Central memory CD8-positive, alpha-beta T cell (primary cell): ENCODE results near the gene PTP4A1.
A peak's percentile ranks its signal among the peaks of the same experiment; 100 is the strongest.
"Not testable (repeated sequence)": the region's sequence is repeated elsewhere in the genome, so short reads cannot be mapped to it uniquely, and the experiment has no call there.

Experiments
- ATAC-seq: fragments of 150-1000 bp; cut with Tn5 transposase; replicated peaks from 2 replicates; pipeline ENCODE4 v1.10.0; 2022; ENCODE audit warnings: mild to moderate bottlenecking, moderate FRiP score, moderate number of reproducible peaks; ENCODE audit not compliant: poor library complexity, severe bottlenecking; ENCODE audit errors: extremely low read depth
- DNase-seq, 2 donors: peaks; one replicate each; pipeline ENCODE4 v3.0.0; 2021; ENCODE audit warnings: low spot score in 2 of 2
- H3K27ac Mint-ChIP-seq: one replicate; pipeline ENCODE4 v1.8.0; 2022; ENCODE audit warnings: low read depth, mild to moderate bottlenecking, moderate library complexity, mixed read lengths
- H3K27me3 Mint-ChIP-seq: one replicate; pipeline ENCODE4 v1.8.0; 2022; ENCODE audit warnings: mixed read lengths
- H3K36me3 Mint-ChIP-seq: one replicate; pipeline ENCODE4 v1.8.0; 2022; ENCODE audit warnings: mild to moderate bottlenecking, moderate library complexity, mixed read lengths; ENCODE audit not compliant: insufficient read depth
- H3K4me1 Mint-ChIP-seq: one replicate; pipeline ENCODE4 v1.8.0; 2022; ENCODE audit warnings: mixed read lengths
- H3K4me3 Mint-ChIP-seq: one replicate; pipeline ENCODE4 v1.8.0; 2022; ENCODE audit warnings: mild to moderate bottlenecking, moderate library complexity, mixed read lengths
- H3K9me3 Mint-ChIP-seq: one replicate; pipeline ENCODE4 v1.8.0; 2022; ENCODE audit warnings: mixed read lengths

Gene PTP4A1

DNA sequence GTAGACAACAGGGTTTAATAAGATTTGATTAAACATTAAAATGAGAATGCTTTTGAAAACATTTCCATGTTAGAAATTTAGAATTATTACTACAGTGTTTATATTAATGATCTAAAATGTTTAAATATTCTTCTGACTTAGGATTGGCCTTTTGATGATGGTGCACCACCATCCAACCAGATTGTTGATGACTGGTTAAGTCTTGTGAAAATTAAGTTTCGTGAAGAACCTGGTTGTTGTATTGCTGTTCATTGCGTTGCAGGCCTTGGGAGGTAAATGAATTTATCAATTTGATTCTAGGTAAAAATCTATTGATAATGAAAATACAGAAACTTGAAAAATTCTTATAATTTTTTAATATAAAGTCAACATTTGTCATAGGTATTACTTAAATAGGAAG, 6.5 kb downstream of the PTP4A1 start:
- no peaks in the 10 kb centered on the region for H3K27me3 Mint-ChIP-seq
- DNase-seq = no peak
- ATAC-seq = no peak
- peaks cover 53% of the 10 kb centered on the region for H3K36me3 Mint-ChIP-seq
- H3K9me3 Mint-ChIP-seq = no peaks in the 10 kb centered on the region
- no peak overlapping the region for H3K27ac Mint-ChIP-seq
- H3K4me3 Mint-ChIP-seq = no peak overlapping the region
- H3K4me1 Mint-ChIP-seq = peaks cover 18% of the 10 kb centered on the region

DNA sequence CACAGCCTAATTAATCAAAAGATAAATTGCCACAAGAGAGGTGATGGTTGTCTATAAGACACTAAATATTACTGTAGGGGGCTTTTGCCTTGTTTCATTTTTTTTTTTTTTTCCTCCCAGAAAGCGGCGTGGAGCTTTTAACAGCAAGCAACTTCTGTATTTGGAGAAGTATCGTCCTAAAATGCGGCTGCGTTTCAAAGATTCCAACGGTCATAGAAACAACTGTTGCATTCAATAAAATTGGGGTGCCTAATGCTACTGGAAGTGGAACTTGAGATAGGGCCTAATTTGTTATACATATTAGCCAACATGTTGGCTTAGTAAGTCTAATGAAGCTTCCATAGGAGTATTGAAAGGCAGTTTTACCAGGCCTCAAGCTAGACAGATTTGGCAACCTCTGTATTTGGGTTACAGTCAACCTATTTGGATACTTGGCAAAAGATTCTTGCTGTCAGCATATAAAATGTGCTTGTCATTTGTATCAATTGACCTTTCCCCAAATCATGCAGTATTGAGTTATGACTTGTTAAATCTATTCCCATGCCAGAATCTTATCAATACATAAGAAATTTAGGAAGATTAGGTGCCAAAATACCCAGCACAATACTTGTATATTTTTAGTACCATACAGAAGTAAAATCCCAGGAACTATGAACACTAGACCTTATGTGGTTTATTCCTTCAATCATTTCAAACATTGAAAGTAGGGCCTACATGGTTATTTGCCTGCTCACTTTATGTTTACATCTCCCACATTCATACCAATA, 7.8 kb downstream of the PTP4A1 start:
- no peaks in the 10 kb centered on the region for H3K9me3 Mint-ChIP-seq
- H3K4me3 Mint-ChIP-seq = no peak overlapping the region
- H3K27ac Mint-ChIP-seq = no peak overlapping the region
- DNase-seq (no peak), ATAC-seq (no peak)
- H3K36me3 Mint-ChIP-seq = peaks cover 49% of the 10 kb centered on the region
- H3K4me1 Mint-ChIP-seq = peaks cover 5% of the 10 kb centered on the region
- H3K27me3 Mint-ChIP-seq = no peaks in the 10 kb centered on the region

DNA sequence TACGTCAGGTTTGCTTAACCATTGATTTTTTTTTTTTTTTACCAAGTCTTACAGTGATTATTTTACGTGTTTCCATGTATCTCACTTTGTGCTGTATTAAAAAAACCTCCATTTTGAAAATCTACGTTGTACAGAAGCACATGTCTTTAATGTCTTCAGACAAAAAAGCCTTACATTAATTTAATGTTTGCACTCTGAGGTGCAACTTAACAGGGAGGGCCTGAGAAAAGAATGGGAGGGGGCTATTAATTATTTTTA, 8.4 kb downstream of the PTP4A1 start:
- H3K9me3 Mint-ChIP-seq = no peaks in the 10 kb centered on the region
- peaks cover 5% of the 10 kb centered on the region for H3K4me1 Mint-ChIP-seq
- peaks cover 49% of the 10 kb centered on the region for H3K36me3 Mint-ChIP-seq
- no peak overlapping the region for H3K27ac Mint-ChIP-seq
- no peak overlapping the region for H3K4me3 Mint-ChIP-seq
- no peaks in the 10 kb centered on the region for H3K27me3 Mint-ChIP-seq
- DNase-seq (no peak), ATAC-seq (no peak)

DNA sequence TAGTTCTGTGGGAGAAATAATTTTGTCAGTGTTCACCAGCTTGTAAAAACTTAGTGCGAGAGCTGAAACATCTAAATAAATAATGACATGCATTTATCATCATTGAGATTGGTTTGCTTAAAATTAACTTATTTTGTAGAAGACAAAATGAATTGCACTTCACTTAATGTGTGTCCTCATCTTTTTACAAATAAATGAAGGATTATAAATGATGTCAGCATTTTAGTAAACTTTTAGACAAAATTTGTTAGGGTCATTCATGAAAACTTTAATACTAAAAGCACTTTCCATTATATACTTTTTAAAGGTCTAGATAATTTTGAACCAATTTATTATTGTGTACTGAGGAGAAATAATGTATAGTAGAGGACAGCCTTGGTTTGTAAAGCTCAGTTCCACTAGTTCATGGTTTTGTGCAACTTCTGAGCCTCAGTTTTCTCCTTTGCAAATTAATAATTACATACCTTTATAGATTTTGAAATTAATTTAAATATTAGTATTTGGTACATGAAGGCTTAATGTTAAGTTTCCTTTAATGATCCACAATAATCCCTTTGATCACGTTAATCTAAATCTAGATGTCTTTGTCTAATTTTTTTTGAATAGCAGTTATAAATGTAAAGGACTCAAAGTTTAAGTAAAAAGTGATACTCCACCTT, 9.2 kb downstream of the PTP4A1 start:
- Mint-ChIP-seq H3K27ac (peak overlapping the region; percentile 78), H3K4me1 (peaks cover under 1% of the 10 kb centered on the region), H3K36me3 (peaks cover 49% of the 10 kb centered on the region), H3K27me3 (no peaks in the 10 kb centered on the region), H3K9me3 (no peaks in the 10 kb centered on the region), H3K4me3 (no peak overlapping the region)
- DNase-seq (no peak), ATAC-seq (no peak)

GRCh38 chr6:63582579-63583231, 10.4 kb downstream of the PTP4A1 start:
- no peaks in the 10 kb centered on the region for H3K4me1 Mint-ChIP-seq
- peaks cover 41% of the 10 kb centered on the region for H3K36me3 Mint-ChIP-seq
- peaks cover 12% of the 10 kb centered on the region for H3K27me3 Mint-ChIP-seq
- H3K27ac Mint-ChIP-seq = no peak overlapping the region
- H3K9me3 Mint-ChIP-seq = no peaks in the 10 kb centered on the region
- ATAC-seq (no peak), DNase-seq (no peak)
- no peak overlapping the region for H3K4me3 Mint-ChIP-seq

GRCh38 chr6:63584125-63584514, 11.8 kb downstream of the PTP4A1 start:
- Mint-ChIP-seq H3K4me1 (no peaks in the 10 kb centered on the region), H3K27ac (no peak overlapping the region), H3K4me3 (no peak overlapping the region), H3K27me3 (peaks cover 13% of the 10 kb centered on the region), H3K9me3 (no peaks in the 10 kb centered on the region), H3K36me3 (peaks cover 30% of the 10 kb centered on the region)
- ATAC-seq = no peak
- no peak for DNase-seq

DNA sequence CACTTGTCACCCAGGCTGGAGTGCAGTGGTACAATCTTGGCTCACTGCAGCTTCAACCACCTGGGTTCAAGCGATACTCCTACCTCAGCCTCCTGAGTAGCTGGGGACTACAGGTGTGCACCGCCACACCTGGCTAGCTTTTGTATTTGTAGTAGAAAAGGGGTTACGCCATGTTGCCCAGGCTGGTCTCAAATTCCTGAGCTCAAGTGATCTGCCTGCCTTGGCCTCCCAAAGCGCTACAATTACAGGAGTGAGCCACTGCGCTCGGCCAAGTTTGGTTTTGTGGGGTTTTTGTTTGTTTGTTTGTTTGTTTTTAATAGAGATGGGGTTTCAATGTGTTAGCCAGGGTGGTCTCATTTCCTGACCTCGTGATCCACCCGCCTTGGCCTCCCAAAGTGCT, 12.3 kb downstream of the PTP4A1 start:
- Mint-ChIP-seq H3K4me1 (no peaks in the 10 kb centered on the region), H3K4me3 (no peak overlapping the region), H3K36me3 (peaks cover 27% of the 10 kb centered on the region), H3K27me3 (peaks cover 13% of the 10 kb centered on the region), H3K27ac (no peak overlapping the region), H3K9me3 (no peaks in the 10 kb centered on the region)
- DNase-seq (no peak), ATAC-seq (no peak)

DNA sequence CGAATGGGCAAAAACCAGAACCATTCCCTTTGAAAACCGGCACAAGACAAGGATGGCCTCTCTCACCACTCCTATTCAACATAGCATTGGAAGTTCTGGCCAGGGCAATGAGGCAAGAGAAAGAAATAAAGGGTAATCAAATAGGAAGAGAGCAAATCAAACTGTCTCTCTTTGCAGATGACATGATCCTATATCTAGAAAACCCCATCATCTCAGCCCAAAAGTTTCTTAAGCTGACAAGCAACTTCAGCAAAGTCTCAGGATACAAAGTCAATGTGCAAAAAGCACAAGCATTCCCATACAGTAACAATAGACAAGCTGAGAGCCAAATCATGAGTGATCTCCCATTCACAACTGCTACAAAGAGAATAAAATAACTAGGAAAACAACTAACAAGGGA, 13.4 kb downstream of the PTP4A1 start:
- H3K27ac Mint-ChIP-seq, H3K4me1 Mint-ChIP-seq, ATAC-seq, DNase-seq, H3K4me3 Mint-ChIP-seq, H3K9me3 Mint-ChIP-seq: not testable (repeated sequence)
- Mint-ChIP-seq H3K36me3 (peaks cover 16% of the 10 kb centered on the region), H3K27me3 (peaks cover 13% of the 10 kb centered on the region)

DNA sequence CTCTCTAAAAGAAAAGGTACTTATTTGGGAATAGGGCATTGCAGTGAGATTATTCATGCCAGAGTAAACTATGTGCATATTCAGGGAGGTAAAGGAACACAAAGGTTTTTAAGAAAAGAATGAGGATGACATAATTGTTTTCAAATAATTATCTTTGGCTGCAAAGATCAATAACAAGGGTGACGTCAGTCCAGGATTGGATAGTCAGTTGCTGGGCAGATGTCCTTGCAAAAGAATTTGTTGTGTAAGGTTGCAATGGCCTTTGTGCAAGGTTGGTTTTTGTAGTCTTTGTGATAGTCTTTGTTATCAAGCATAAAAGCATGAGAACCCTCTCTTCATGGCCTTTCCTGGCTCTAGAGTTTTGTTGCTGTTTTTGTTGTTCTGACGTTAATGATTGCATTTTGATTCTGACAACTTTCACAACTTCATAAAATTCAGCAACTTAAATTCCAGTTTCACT, 17.7 kb downstream of the PTP4A1 start:
- no peak for ATAC-seq
- no peak overlapping the region for H3K27ac Mint-ChIP-seq
- no peak for DNase-seq
- H3K4me1 Mint-ChIP-seq = no peaks in the 10 kb centered on the region
- peaks cover 3% of the 10 kb centered on the region for H3K36me3 Mint-ChIP-seq
- no peak overlapping the region for H3K4me3 Mint-ChIP-seq
- H3K27me3 Mint-ChIP-seq = peaks cover 13% of the 10 kb centered on the region
- H3K9me3 Mint-ChIP-seq = no peaks in the 10 kb centered on the region

DNA sequence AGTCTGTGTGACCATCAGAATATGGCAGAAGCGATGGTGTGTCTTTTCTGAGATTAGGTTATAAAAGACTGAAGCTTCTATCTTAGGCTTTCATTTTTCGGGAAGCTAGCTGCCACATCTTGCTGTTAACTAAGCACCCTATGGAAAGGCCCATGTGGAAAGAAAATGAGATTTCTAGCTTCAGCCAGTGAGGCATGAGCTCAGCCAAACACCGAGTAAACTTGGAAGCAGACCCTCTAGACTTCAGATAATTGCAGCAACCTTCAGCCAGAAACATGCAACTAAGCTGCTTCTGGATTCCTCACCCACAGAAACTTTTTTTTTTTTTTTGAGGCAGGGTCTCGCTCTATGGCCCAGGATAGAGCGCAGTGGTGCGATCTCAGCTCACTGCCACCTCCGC, 20.6 kb downstream of the PTP4A1 start:
- Mint-ChIP-seq H3K27ac (no peak overlapping the region), H3K36me3 (peaks cover 2% of the 10 kb centered on the region), H3K4me3 (no peak overlapping the region), H3K9me3 (no peaks in the 10 kb centered on the region), H3K27me3 (no peaks in the 10 kb centered on the region), H3K4me1 (peaks cover 2% of the 10 kb centered on the region)
- DNase-seq = no peak
- no peak for ATAC-seq

DNA sequence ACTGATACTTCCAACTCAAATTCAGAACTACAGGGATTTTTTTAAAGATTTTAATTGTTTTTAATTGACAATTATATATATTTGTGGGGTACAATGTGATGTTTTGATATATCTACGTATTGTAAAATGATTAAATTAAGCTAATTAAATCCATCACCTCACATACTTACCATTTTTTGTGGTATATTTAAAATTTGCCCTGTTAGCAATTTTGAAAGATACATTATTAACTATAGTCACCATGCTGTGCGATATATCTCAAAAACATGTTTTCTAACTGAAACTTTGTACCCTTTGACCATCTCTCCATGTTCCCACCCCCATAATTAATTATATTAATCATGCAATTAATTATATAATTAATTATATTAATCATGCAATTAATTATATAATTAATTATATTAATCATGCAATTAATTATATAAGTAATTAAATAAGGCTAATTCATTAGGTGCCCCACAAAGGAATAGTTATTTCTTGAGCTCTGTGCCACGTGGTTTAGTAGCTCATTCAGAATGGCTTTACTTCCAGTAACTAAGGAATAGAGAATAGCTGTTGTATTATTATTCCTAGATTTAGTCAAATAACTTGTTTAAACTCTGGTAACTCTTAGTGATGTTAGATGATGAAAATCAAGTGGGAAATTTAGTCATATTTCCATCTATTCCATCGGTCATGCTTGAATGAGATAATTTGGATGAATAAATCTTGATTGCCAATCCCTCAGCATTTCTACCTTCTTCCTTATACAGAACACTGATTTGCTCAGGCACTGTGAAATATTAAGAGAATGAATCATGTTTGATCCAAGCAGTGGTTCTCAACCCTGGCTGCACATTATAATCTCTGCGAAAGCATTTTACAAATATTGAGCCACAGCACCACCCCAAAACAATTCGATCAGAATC, 25.1 kb downstream of the PTP4A1 start:
- H3K27me3 Mint-ChIP-seq = no peaks in the 10 kb centered on the region
- no peaks in the 10 kb centered on the region for H3K9me3 Mint-ChIP-seq
- peaks cover 2% of the 10 kb centered on the region for H3K36me3 Mint-ChIP-seq
- DNase-seq = no peak
- H3K4me3 Mint-ChIP-seq = peak overlapping the region; percentile 74
- no peak overlapping the region for H3K27ac Mint-ChIP-seq
- H3K4me1 Mint-ChIP-seq = peaks cover 9% of the 10 kb centered on the region
- ATAC-seq = no peak
